ENCODE results near the gene ADCY1. TPM values are rescaled to one million over a fixed set of nuclear protein-coding genes. Genes with fewer than 3 reads are reported as not detected.

ADCY1 gene
- total RNA-seq, 1 donor from 2014 or later = 2.4 TPM

DNA sequence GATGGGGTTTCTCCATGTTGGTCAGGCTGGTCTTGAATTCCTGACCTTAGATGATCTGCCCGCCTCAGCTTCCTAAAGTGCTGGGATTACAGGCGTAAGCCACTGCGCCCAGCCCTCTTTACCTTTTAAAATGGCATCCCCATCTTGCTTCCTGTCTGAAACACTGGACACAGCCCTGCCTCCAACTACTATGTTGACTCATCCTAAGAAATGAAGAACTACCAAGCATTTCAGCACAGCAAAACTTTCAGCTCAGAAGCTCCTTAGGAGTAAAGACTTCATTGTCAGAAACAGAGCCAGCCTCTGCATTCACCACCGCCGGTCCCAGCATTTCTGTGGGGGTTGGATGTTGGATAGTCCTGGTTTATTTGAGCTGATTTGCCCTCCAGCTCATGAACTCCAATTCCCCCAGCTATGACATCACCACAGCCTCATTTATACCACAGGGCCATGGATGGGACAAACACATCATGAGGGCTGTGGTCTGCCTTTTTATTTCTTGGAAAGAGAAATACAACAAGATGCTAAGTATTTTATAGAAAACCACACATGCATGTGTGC, 123.5 kb downstream of the ADCY1 start:
- no peak for DNase-seq
- Histone ChIP-seq H3K27ac (no peak overlapping the region), H3K9me3 (no peaks in the 10 kb centered on the region), H3K4me1 (peaks cover 6% of the 10 kb centered on the region), H3K27me3 (ENCODE audit: low read depth) (no peaks in the 10 kb centered on the region), H3K4me3 (no peak overlapping the region), H3K36me3 (no peaks in the 10 kb centered on the region)
- intact Hi-C loops (cut with DNase I) = no loop called here
- ATAC-seq = no peak
- TF ChIP-seq, protein P1, sequence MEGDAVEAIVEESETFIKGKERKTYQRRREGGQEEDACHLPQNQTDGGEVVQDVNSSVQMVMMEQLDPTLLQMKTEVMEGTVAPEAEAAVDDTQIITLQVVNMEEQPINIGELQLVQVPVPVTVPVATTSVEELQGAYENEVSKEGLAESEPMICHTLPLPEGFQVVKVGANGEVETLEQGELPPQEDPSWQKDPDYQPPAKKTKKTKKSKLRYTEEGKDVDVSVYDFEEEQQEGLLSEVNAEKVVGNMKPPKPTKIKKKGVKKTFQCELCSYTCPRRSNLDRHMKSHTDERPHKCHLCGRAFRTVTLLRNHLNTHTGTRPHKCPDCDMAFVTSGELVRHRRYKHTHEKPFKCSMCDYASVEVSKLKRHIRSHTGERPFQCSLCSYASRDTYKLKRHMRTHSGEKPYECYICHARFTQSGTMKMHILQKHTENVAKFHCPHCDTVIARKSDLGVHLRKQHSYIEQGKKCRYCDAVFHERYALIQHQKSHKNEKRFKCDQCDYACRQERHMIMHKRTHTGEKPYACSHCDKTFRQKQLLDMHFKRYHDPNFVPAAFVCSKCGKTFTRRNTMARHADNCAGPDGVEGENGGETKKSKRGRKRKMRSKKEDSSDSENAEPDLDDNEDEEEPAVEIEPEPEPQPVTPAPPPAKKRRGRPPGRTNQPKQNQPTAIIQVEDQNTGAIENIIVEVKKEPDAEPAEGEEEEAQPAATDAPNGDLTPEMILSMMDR (IDR thresholded peaks at IDR 0.05) = no peak

GRCh38 chr7:45698303-45699014, 124.3 kb downstream of the ADCY1 start:
- no peak overlapping the region for H3K4me3 ChIP-seq
- TF ChIP-seq, protein P1 (IDR thresholded peaks at IDR 0.05) = no peak
- no peak overlapping the region for H3K27ac ChIP-seq
- peaks cover 6% of the 10 kb centered on the region for H3K4me1 ChIP-seq
- ATAC-seq (no peak), DNase-seq (no peak)
- intact Hi-C loops (cut with DNase I) = no loop called here
- H3K36me3 ChIP-seq = no peaks in the 10 kb centered on the region
- no peaks in the 10 kb centered on the region for H3K27me3 ChIP-seq (ENCODE audit: low read depth)
- H3K9me3 ChIP-seq = no peaks in the 10 kb centered on the region

- H3K27ac ChIP-seq = no peak overlapping the region
- intact Hi-C loops (cut with DNase I) = no loop called here
- no peaks in the 10 kb centered on the region for H3K9me3 ChIP-seq
- no peaks in the 10 kb centered on the region for H3K36me3 ChIP-seq
- DNase-seq (no peak), ATAC-seq (no peak)
- TF ChIP-seq, protein P1 (IDR thresholded peaks at IDR 0.05) = no peak
- H3K4me3 ChIP-seq = no peak overlapping the region
- H3K27me3 ChIP-seq (ENCODE audit: low read depth) = no peaks in the 10 kb centered on the region
- H3K4me1 ChIP-seq = peaks cover 6% of the 10 kb centered on the region
Measured at GRCh38 chr7:45699015-45699309, 124.8 kb downstream of the ADCY1 start.

DNA sequence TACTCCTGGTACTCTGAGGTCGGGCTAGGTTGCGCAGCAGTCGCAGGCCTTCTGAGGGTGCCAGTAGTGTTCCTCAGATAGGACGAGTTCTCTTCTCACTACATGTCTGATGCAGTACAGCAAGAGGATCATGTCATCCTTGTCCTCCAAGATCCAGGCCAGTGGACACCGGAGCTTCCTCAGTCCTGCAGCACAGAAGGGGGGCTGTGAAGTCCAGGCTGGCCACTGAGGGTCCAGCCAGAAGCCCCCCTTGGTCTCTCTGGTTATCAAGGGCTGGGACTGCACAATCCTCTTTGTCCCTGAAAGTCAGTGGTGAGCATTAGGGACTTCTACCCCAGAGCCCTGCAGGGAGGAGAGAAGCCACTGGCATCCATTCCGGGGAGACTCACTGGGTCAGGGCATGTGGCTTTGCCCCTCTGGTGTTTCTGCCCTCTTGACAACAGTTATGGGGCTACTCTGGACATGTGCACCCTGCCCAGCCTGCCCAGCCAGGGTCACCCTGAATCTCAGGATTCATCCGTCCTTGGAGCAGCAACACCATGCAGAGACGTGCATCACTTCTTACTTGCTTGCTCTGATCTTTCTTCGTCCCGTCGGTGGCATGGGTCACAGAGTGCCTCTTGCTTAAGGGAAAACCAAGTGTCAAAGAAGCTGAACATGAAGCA, 125.7 kb downstream of the ADCY1 start:
- no peak overlapping the region for H3K4me3 ChIP-seq
- H3K9me3 ChIP-seq = no peaks in the 10 kb centered on the region
- intact Hi-C loops (cut with DNase I) = no loop called here
- H3K4me1 ChIP-seq = peaks cover 6% of the 10 kb centered on the region
- ATAC-seq (no peak), DNase-seq (no peak)
- TF ChIP-seq, protein P1 (IDR thresholded peaks at IDR 0.05) = no peak
- peak overlapping the region; percentile 18 for H3K27ac ChIP-seq
- no peaks in the 10 kb centered on the region for H3K36me3 ChIP-seq
- no peaks in the 10 kb centered on the region for H3K27me3 ChIP-seq (ENCODE audit: low read depth)

DNA sequence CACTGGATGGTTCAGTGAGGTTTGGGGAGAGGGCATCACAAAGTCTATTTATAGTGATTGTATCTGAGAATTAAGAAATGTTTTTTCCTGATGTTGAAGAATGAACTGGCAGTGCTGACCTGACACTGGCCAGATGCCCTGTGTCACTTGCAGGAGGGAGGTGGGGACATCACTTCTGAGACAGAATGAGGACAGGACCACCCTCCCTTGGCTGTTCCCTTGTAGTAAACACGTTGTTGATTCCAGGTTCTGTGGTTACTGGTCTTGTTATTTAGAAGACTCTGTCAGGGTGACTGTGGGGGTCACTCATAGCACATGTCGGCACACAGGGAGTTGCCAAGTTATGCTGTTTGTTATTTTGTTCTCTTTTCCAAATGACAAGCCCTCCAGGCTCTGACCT, 126.4 kb downstream of the ADCY1 start:
- no peaks in the 10 kb centered on the region for H3K9me3 ChIP-seq
- peaks cover 6% of the 10 kb centered on the region for H3K4me1 ChIP-seq
- TF ChIP-seq, protein P1 (IDR thresholded peaks at IDR 0.05) = no peak
- intact Hi-C loops (cut with DNase I) = no loop called here
- H3K4me3 ChIP-seq = no peak overlapping the region
- ATAC-seq (peak; percentile 49 to 64), DNase-seq (no peak)
- H3K27me3 ChIP-seq (ENCODE audit: low read depth) = no peaks in the 10 kb centered on the region
- H3K27ac ChIP-seq = peak overlapping the region; percentile 18
- H3K36me3 ChIP-seq = no peaks in the 10 kb centered on the region
